BLaER1 (cell line): ENCODE results near the gene FANCF.

Experiments used
- H3K27ac ChIP-seq: shearing (Covaris generic); formaldehyde crosslinking; 2 replicates; pipeline ENCODE4 v1.8.1; 2022
- H3K27me3 ChIP-seq: shearing (Covaris generic); formaldehyde crosslinking; 2 replicates; pipeline ENCODE4 v1.8.1; 2022
- H3K36me3 ChIP-seq: shearing (Covaris generic); formaldehyde crosslinking; 2 replicates; pipeline ENCODE4 v1.8.1; 2022
- H3K4me1 ChIP-seq: shearing (Covaris generic); formaldehyde crosslinking; 2 replicates; pipeline ENCODE4 v1.8.1; 2022
- H3K4me2 ChIP-seq: shearing (Covaris generic); formaldehyde crosslinking; 2 replicates; pipeline ENCODE4 v1.8.1; 2022
- H3K4me3 ChIP-seq: shearing (Covaris generic); formaldehyde crosslinking; 2 replicates; pipeline ENCODE4 v1.8.1; 2022
- H3K9ac ChIP-seq: shearing (Covaris generic); formaldehyde crosslinking; 2 replicates; pipeline ENCODE4 v1.8.1; 2022
- H3K9me3 ChIP-seq: shearing (Covaris generic); formaldehyde crosslinking; 2 replicates; pipeline ENCODE4 v1.8.1; 2022
- H4K20me1 ChIP-seq: shearing (Covaris generic); formaldehyde crosslinking; 2 replicates; pipeline ENCODE4 v1.8.1; 2022
- Cebpa-rat ChIP-seq: shearing (Covaris generic); IDR thresholded peaks from 2 replicates; pipeline ENCODE4 v1.8.1; 2022

The FANCF gene

GRCh38 chr11:22626573-22627239, 1.1 kb upstream of the FANCF start:
- Histone ChIP-seq H3K4me1 (peaks cover 22% of the 10 kb centered on the region), H4K20me1 (peaks cover 12% of the 10 kb centered on the region; the same call in 1 of the 2 replicates), H3K9me3 (no peaks in the 10 kb centered on the region), H3K27me3 (no peaks in the 10 kb centered on the region), H3K4me2 (peak overlapping the region; percentile 92), H3K27ac (no peak overlapping the region), H3K36me3 (no peaks in the 10 kb centered on the region), H3K4me3 (peak overlapping the region; percentile 81; the same call in 1 of the 2 replicates), H3K9ac (no peak overlapping the region)
- TF ChIP-seq Cebpa-rat, result no peak

- Histone ChIP-seq H3K27me3 (no peaks in the 10 kb centered on the region), H4K20me1 (peaks cover 12% of the 10 kb centered on the region; the same call in 1 of the 2 replicates), H3K9ac (peak overlapping the region; percentile 91), H3K4me3 (peak overlapping the region; percentile 81), H3K4me2 (peak overlapping the region; percentile 92), H3K4me1 (peaks cover 22% of the 10 kb centered on the region), H3K9me3 (0 out of 2 replicates have a peak, but pooled peaks cover 3% of the 10 kb centered on the region), H3K27ac (peak overlapping the region; percentile 94), H3K36me3 (peaks cover 9% of the 10 kb centered on the region)
- TF ChIP-seq Cebpa-rat, result peak; percentile 53; the same call in 1 of the 2 replicates
Measured at GRCh38 chr11:22624742-22625447, 728 bp downstream of the FANCF start.

GRCh38 chr11:22617868-22618267, 7.8 kb downstream of the FANCF start:
- H3K9ac ChIP-seq, result no peak overlapping the region
- H3K9me3 ChIP-seq, result 0 out of 2 replicates have a peak, but pooled peaks cover 5% of the 10 kb centered on the region
- H4K20me1 ChIP-seq, result peaks cover under 1% of the 10 kb centered on the region; the same call in 1 of the 2 replicates
- no peak overlapping the region for H3K27ac ChIP-seq
- H3K4me1 ChIP-seq, result peaks cover 2% of the 10 kb centered on the region; the same call in 1 of the 2 replicates
- H3K36me3 ChIP-seq, result peaks cover 11% of the 10 kb centered on the region
- H3K4me2 ChIP-seq, result no peak overlapping the region
- no peaks in the 10 kb centered on the region for H3K27me3 ChIP-seq
- H3K4me3 ChIP-seq, result no peak overlapping the region
- no peak for TF ChIP-seq Cebpa-rat

- H3K36me3 ChIP-seq, result no peaks in the 10 kb centered on the region
- no peaks in the 10 kb centered on the region for H3K4me1 ChIP-seq
- H4K20me1 ChIP-seq, result no peaks in the 10 kb centered on the region
- no peak overlapping the region for H3K4me3 ChIP-seq
- no peak overlapping the region for H3K9ac ChIP-seq
- no peak for TF ChIP-seq Cebpa-rat
- H3K27me3 ChIP-seq, result no peaks in the 10 kb centered on the region
- H3K27ac ChIP-seq, result no peak overlapping the region
- H3K9me3 ChIP-seq, result no peaks in the 10 kb centered on the region
- H3K4me2 ChIP-seq, result no peak overlapping the region
Measured at GRCh38 chr11:22603933-22604332, 21.7 kb downstream of the FANCF start.

- Histone ChIP-seq H3K9ac (no peak overlapping the region), H3K36me3 (no peaks in the 10 kb centered on the region), H4K20me1 (no peaks in the 10 kb centered on the region), H3K4me3 (no peak overlapping the region), H3K4me1 (no peaks in the 10 kb centered on the region), H3K9me3 (no peaks in the 10 kb centered on the region), H3K27me3 (no peaks in the 10 kb centered on the region), H3K27ac (no peak overlapping the region), H3K4me2 (no peak overlapping the region)
- no peak for TF ChIP-seq Cebpa-rat
Measured at GRCh38 chr11:22602504-22602903, 23.1 kb downstream of the FANCF start.

GRCh38 chr11:22599458-22599857, 26.2 kb downstream of the FANCF start:
- H3K4me1 ChIP-seq, result no peaks in the 10 kb centered on the region
- H3K9ac ChIP-seq, result no peak overlapping the region
- H3K27me3 ChIP-seq, result no peaks in the 10 kb centered on the region
- no peaks in the 10 kb centered on the region for H4K20me1 ChIP-seq
- no peak overlapping the region for H3K27ac ChIP-seq
- no peak for TF ChIP-seq Cebpa-rat
- H3K4me3 ChIP-seq, result no peak overlapping the region
- H3K9me3 ChIP-seq, result 0 out of 2 replicates have a peak, but pooled peaks cover 6% of the 10 kb centered on the region
- no peak overlapping the region for H3K4me2 ChIP-seq
- no peaks in the 10 kb centered on the region for H3K36me3 ChIP-seq

- H3K4me3 ChIP-seq, result no peak overlapping the region
- H3K27me3 ChIP-seq, result no peaks in the 10 kb centered on the region
- H4K20me1 ChIP-seq, result no peaks in the 10 kb centered on the region
- TF ChIP-seq Cebpa-rat, result no peak
- H3K9me3 ChIP-seq, result 0 out of 2 replicates have a peak, but pooled peaks cover 6% of the 10 kb centered on the region
- H3K4me2 ChIP-seq, result no peak overlapping the region
- no peak overlapping the region for H3K9ac ChIP-seq
- H3K4me1 ChIP-seq, result no peaks in the 10 kb centered on the region
- H3K27ac ChIP-seq, result no peak overlapping the region
- no peaks in the 10 kb centered on the region for H3K36me3 ChIP-seq
Measured at GRCh38 chr11:22597062-22597461, 28.6 kb downstream of the FANCF start.

GRCh38 chr11:22584976-22585375, 40.6 kb downstream of the FANCF start:
- Histone ChIP-seq H3K4me1 (no peaks in the 10 kb centered on the region), H3K36me3 (no peaks in the 10 kb centered on the region), H3K9ac (no peak overlapping the region), H4K20me1 (no peaks in the 10 kb centered on the region), H3K27me3 (no peaks in the 10 kb centered on the region), H3K27ac (no peak overlapping the region), H3K4me2 (no peak overlapping the region), H3K4me3 (no peak overlapping the region), H3K9me3 (no peaks in the 10 kb centered on the region)
- TF ChIP-seq Cebpa-rat, result no peak

GRCh38 chr11:22583963-22584492, 41.6 kb downstream of the FANCF start:
- no peak for TF ChIP-seq Cebpa-rat
- Histone ChIP-seq H3K4me2 (no peak overlapping the region), H3K36me3 (no peaks in the 10 kb centered on the region), H3K27ac (no peak overlapping the region), H3K27me3 (no peaks in the 10 kb centered on the region), H3K9ac (no peak overlapping the region), H3K4me1 (no peaks in the 10 kb centered on the region), H3K9me3 (no peaks in the 10 kb centered on the region), H3K4me3 (no peak overlapping the region), H4K20me1 (no peaks in the 10 kb centered on the region)

GRCh38 chr11:22582151-22582410, 43.5 kb downstream of the FANCF start:
- Histone ChIP-seq H4K20me1 (no peaks in the 10 kb centered on the region), H3K9ac (no peak overlapping the region), H3K4me1 (no peaks in the 10 kb centered on the region)

More at GRCh38 chr11:22582151-22582410, 43.5 kb downstream of the FANCF start:
- H3K9me3 ChIP-seq, result no peaks in the 10 kb centered on the region
- no peak overlapping the region for H3K4me2 ChIP-seq
- no peaks in the 10 kb centered on the region for H3K27me3 ChIP-seq
- no peak overlapping the region for H3K4me3 ChIP-seq
- no peak overlapping the region for H3K27ac ChIP-seq
- H3K36me3 ChIP-seq, result no peaks in the 10 kb centered on the region
- no peak for TF ChIP-seq Cebpa-rat
